Measurements from ENCODE around the gene COPG1. TPM values are rescaled to one million over a fixed set of nuclear protein-coding genes. Genes with fewer than 3 reads are reported as not detected.

Gene COPG1
- total RNA-seq, 1 donor from 2014 or later = 111 TPM

GRCh38 chr3:129271674-129272073 lies 22.3 kb downstream of the COPG1 start:
- ATAC-seq (no peak), DNase-seq (ENCODE audit: low spot score) (peak; percentile 47)
- intact Hi-C loops (cut with DNase I) = no loop called here

- intact Hi-C loops (cut with DNase I) = no loop called here
- DNase-seq (ENCODE audit: low spot score) (no peak), ATAC-seq (no peak)
These were observed 27.0 kb downstream of the COPG1 start for GRCh38 chr3:129276385-129276784.

- intact Hi-C loops (cut with DNase I) = no loop called here
- no peak for DNase-seq (ENCODE audit: low spot score)
- ATAC-seq = peak; percentile 16
These were observed 28.4 kb downstream of the COPG1 start for GRCh38 chr3:129277829-129278271.

DNA sequence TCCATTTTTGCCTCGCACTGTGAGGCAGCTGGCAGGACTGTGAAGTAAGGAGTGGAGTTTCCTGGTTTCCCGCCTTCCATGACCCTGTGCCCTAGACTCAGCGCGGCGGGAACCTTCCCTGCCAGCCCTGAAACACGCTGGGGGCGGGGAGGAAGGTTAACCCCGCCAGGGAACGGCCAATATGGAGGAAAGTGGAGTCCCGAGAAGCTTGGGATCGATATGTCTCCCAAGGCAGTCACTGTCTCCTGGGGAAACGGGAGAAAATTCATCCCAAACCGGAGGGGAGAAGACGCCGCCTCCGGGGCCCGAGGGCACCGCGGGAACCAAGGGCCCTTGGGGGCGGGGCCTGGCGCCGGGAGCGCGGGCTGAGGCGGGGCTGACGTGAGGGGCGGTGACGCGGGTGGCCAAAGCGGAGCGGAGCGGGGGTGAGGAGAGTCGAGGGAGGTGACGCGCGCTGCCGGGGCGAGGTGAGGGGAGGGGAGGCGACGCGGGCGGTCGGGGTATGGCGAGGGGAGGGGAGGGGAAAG lies 29.1 kb downstream of the COPG1 start, which contains the start of gene HMCES:
HMCES (plus strand) TSS at position 432 of the 527 bp plus-strand sequence. CDS start 863 bp downstream, outside the sequence.
- DNase-seq (ENCODE audit: low spot score) (peak; percentile 97), ATAC-seq (peak; percentile 97)
- intact Hi-C loops (cut with DNase I) = no loop called here

GRCh38 chr3:129278966-129279906 lies 29.8 kb downstream of the COPG1 start:
- ATAC-seq = peak; percentile 19
- peak; percentile 68 for DNase-seq (ENCODE audit: low spot score)
- intact Hi-C loops (cut with DNase I) = no loop called here

DNA sequence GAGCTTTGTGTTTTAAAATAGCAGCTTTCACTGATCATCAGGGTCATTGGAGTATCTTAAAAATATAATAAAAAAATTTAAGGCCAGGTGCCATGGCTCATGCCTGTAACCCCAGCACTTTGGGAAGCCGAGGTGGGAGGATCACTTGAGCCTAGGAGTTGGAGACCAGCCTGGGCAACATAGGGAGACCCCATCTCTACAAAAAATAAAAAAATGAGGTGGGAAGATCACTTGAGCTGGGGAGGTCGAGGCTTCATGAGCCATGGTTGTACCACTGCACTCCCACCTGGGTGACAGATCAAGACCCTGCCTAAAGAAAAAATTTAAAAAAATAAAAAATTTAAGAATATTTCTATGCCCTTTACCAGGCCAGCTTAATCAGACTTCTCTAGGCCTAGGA lies 30.8 kb downstream of the COPG1 start:
- intact Hi-C loops (cut with DNase I) = no loop called here
- no peak for DNase-seq (ENCODE audit: low spot score)
- ATAC-seq = no peak

DNA sequence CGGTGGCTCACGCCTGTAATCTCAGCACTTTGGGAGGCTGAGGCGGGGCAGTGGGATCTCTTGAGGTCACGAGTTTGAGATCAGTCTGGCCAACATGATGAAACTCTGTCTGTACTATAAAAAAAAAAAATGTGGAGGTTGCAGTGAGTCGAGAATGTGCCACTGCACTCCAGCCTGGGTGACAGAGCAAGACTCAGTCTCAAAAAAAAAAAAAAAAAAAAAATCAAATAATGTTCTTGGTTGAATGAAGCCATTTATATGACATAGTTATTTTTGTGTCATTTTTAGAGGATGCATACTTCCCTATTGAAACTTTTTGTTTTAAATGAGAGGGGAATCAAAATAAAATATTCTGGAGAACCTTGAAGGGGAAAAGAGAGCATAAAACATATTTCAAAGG lies 32.3 kb downstream of the COPG1 start:
- DNase-seq (ENCODE audit: low spot score) (no peak), ATAC-seq (no peak)
- intact Hi-C loops (cut with DNase I) = no loop called here

GRCh38 chr3:129282727-129283327 lies 33.4 kb downstream of the COPG1 start:
- no peak for DNase-seq (ENCODE audit: low spot score)
- intact Hi-C loops (cut with DNase I) = no loop called here
- no peak for ATAC-seq

DNA sequence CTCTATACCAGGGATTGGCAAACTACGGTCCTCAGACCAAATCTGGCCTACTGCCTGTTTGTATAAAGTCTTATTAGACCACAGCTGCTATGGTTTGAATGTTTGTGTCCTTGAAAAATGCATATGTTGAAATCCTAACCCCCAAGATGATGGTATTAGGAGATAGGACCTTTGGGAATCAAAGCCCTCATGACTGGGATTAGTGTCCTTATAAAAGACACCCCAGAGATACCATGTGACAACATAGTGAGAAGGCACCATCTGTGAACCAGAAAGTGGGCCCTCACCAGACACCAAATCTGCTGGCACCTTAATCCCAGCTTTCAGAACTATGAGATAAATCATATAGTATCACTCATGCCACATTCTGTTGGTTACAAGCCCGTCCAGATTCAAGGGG lies 36.7 kb downstream of the COPG1 start:
- intact Hi-C loops (cut with DNase I) = no loop called here
- DNase-seq (ENCODE audit: low spot score) (no peak), ATAC-seq (no peak)

DNA sequence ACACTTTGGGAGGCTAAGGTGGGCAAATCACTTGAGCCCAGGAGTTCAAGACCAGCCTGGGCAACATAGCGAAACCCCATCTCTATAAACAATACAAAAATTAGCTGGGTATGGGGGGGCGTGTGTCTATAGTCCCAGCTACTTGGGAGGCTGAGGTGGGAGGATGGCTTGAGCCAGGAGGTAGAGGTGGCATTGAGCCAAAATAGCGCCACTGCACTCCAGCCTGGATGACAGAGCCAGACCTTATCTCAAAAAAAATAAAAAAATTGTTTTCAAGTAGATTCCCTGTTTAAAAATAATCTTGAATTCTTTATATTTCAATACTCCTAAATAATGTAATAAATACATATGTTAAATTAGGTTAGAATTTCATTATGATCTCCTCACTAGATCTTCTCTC lies 39.0 kb downstream of the COPG1 start:
- ATAC-seq (no peak), DNase-seq (ENCODE audit: low spot score) (no peak)
- intact Hi-C loops (cut with DNase I) = no loop called here

DNA sequence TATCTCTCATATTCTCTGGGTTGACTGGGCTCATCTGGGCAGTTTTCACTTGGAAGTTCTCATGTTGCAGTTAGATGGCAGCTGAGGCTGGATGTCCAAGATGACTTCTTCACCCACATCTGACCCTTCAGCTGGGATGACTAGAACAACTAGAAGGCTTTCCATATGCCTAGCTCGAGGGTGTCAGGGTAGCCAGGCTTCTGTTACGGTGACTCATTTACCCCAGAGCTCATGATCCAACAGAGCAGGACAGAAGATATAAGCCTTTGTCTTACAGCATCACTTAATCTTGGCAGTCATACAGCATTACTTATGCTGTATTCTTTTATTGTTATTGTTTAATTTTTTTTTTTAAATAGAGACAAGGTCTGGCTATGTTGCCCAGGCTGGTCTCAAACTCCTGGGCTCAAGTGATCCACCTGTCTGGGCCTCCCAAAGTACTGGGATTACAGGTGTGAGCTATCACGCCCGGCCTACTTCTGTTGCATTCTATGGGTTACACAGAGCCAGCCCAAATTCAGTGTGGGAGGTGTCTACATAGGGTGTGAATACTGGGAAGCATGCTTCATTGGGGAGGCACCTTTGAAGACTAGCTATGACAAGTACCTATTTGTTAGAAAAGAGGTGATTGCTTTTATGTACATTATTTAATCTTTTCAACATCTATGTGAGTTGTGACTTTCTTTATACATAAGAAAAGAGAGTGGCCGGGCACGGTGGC lies 40.0 kb downstream of the COPG1 start:
- intact Hi-C loops (cut with DNase I) = no loop called here
- ATAC-seq (no peak), DNase-seq (ENCODE audit: low spot score) (no peak)

GRCh38 chr3:129291236-129291886 lies 42.0 kb downstream of the COPG1 start:
- ATAC-seq (peak; percentile 51), DNase-seq (ENCODE audit: low spot score) (no peak)
- intact Hi-C loops (cut with DNase I) = no loop called here

GRCh38 chr3:129295286-129295685 lies 45.9 kb downstream of the COPG1 start:
- intact Hi-C loops (cut with DNase I) = no loop called here
- ATAC-seq (no peak), DNase-seq (ENCODE audit: low spot score) (no peak)

GRCh38 chr3:129304146-129304961 lies 54.9 kb downstream of the COPG1 start:
- ATAC-seq (no peak), DNase-seq (ENCODE audit: low spot score) (no peak)
- intact Hi-C loops (cut with DNase I) = no loop called here

DNA sequence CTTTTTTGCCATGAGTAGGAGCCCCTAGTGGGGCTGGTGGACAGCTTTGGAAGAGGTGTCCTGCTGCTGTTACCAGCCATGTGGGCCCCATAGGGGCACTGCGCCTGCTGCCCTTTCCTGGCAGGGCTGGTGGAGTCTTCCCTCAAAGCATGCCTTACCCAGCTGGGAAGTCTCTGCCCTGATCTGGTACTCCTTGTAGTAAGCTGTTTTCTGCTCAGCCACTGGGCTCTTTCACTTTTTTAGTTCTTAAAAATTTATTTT lies 55.5 kb downstream of the COPG1 start:
- DNase-seq (ENCODE audit: low spot score) (no peak), ATAC-seq (no peak)
- intact Hi-C loops (cut with DNase I) = no loop called here

DNA sequence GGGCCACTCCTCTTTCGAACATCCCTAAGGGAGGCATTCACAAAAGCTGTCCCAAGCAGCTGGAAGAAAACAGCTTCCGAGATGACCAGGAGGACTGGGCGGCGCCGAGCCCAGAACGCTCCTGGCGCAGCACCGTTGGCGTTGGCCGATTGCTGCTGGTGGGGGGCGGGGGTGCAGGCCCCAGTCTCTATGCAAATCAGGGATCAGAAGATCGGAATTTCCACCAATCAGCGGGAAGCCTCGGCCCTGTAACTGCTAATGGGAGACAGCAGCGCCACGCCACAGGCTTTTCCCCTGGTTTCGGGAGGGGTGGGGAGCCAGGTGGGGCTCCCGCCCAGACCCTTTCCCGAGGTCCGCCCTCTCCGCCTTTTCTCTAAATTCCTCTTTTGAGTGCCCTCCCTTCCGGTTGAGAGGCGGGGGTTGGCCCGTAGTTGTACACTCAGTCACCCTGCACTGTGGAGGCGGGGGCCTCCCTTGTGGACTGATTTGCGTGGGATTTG lies 56.2 kb downstream of the COPG1 start:
- peak; percentile 95 for ATAC-seq
- intact Hi-C loops (cut with DNase I) = no loop called here
- peak; percentile 88 for DNase-seq (ENCODE audit: low spot score)

DNA sequence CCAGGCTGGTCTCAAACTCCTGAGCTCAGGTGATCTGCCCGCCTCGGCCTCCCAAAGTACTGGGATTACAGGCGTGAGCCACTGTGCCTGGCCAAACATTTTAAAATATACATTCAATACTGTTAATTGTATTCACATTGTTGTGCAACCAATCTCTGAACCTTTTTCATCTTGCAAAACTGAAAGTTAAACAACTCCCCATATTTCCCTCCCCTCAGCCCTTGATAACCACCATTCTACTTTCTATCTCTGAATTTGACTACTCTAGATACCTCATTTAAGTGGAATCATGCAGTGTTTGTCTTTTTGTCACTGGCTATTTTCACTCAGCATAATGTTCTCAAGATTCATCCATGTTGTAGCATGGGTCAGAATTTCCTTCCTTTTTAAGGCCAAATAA lies 59.2 kb downstream of the COPG1 start:
- DNase-seq (ENCODE audit: low spot score) (no peak), ATAC-seq (no peak)
- intact Hi-C loops (cut with DNase I) = no loop called here
